Measurements from ENCODE around the gene POR. TPM values are rescaled to one million over a fixed set of nuclear protein-coding genes. Genes with fewer than 3 reads are reported as not detected.

Gene POR
- total and polyA plus RNA-seq, 2 of the 8 experiments (the other 6 are each of a cell fraction or from before 2014, with no cell fraction given) = 98.7 to 144 TPM

DNA sequence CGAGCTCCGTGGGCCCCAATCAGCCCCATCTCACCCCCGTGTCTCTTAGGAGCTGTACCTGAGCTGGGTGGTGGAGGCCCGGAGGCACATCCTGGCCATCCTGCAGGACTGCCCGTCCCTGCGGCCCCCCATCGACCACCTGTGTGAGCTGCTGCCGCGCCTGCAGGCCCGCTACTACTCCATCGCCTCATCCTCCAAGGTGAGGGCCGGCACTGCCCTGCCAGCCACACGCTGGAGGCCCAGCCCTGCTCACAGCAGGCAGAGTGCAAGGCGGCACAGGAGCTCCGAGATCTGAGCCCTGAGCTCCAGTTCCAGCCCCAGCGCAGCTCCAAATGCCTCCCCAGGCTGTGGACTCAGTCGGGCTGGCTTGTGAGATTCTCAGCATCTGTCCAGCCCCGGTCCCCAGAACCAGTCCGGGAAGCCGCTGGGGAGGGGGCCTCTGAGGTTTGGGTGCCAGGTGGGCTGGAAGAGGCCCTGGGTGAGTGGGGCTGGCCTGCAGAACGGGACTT is 70.1 kb downstream of the POR start (continued):
- TF ChIP-seq, protein P1, sequence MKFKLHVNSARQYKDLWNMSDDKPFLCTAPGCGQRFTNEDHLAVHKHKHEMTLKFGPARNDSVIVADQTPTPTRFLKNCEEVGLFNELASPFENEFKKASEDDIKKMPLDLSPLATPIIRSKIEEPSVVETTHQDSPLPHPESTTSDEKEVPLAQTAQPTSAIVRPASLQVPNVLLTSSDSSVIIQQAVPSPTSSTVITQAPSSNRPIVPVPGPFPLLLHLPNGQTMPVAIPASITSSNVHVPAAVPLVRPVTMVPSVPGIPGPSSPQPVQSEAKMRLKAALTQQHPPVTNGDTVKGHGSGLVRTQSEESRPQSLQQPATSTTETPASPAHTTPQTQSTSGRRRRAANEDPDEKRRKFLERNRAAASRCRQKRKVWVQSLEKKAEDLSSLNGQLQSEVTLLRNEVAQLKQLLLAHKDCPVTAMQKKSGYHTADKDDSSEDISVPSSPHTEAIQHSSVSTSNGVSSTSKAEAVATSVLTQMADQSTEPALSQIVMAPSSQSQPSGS (IDR thresholded peaks at IDR 0.05; ENCODE audit: low read length) = no peak
- TF ChIP-seq SAP30 (IDR thresholded peaks at IDR 0.05; ENCODE audit: insufficient read depth, insufficient replicate concordance, low read length) = no peak
